Neural cell (in vitro differentiated cells): Measurements from ENCODE around the gene RNF213. TPM values are rescaled to one million over a fixed set of nuclear protein-coding genes. Genes with fewer than 3 reads are reported as not detected.

ENCODE experiments used
- H2AFZ ChIP-seq: fragments of 200-600, 300-800 bp; sonication (generic), shearing (Covaris generic); 2 replicates; pipeline ENCODE4 v1.6.0; 2014; ENCODE audit warnings: low read depth, mild to moderate bottlenecking, antibody characterized with exemption, low read length, moderate library complexity
- H3F3A ChIP-seq: fragments of 200-600 bp; shearing (Covaris generic); 2 replicates; pipeline ENCODE4 v1.6.1; 2016; ENCODE audit warnings: mild to moderate bottlenecking, moderate library complexity, mixed read lengths, antibody characterized with exemption, low read length; ENCODE audit not compliant: insufficient read depth, poor library complexity, severe bottlenecking
- H3K27ac ChIP-seq: fragments of 200-600, 300-800 bp; sonication (generic), shearing (Covaris generic); 2 replicates; pipeline ENCODE4 v1.5.1; 2014; ENCODE audit warnings: mild to moderate bottlenecking, low read length, moderate library complexity
- H3K27me3 ChIP-seq: fragments of 300-800, 200-600 bp; sonication (generic), shearing (Covaris generic); 2 replicates; pipeline ENCODE4 v1.6.0; 2014; ENCODE audit warnings: mild to moderate bottlenecking, low read depth, low read length, moderate library complexity; ENCODE audit not compliant: insufficient read depth
- H3K36me3 ChIP-seq: fragments of 300-800, 200-600 bp; sonication (generic), shearing (Covaris generic); 2 replicates; pipeline ENCODE4 v1.5.1; 2014; ENCODE audit warnings: mild to moderate bottlenecking, antibody characterized with exemption, low read length, moderate library complexity; ENCODE audit not compliant: insufficient read depth
- H3K4me2 ChIP-seq: fragments of 300-800, 200-600 bp; sonication (generic), shearing (Covaris generic); 2 replicates; pipeline ENCODE4 v1.6.0; 2014; ENCODE audit warnings: mild to moderate bottlenecking, low read length
- H3K4me3 ChIP-seq: fragments of 300-800, 200-600 bp; sonication (generic), shearing (Covaris generic); 2 replicates; pipeline ENCODE4 v1.5.1; 2014; ENCODE audit warnings: mild to moderate bottlenecking, low read length, moderate library complexity
- H3K79me2 ChIP-seq: fragments of 200-600 bp; shearing (Covaris generic); replicated peaks from 2 replicates; pipeline ENCODE4 v1.6.0; 2014; ENCODE audit warnings: mild to moderate bottlenecking, low read length, moderate library complexity; ENCODE audit not compliant: insufficient read depth
- H3K9ac ChIP-seq: fragments of 300-800, 200-600 bp; sonication (generic), shearing (Covaris generic); 2 replicates; pipeline ENCODE4 v1.6.1; 2016; ENCODE audit warnings: mild to moderate bottlenecking, low read length, mixed read lengths
- H3K9me2 ChIP-seq: fragments of 200-600 bp; shearing (Covaris generic); 2 replicates; pipeline ENCODE4 v1.6.1; 2016; ENCODE audit warnings: mild to moderate bottlenecking, low read length, mixed read lengths; ENCODE audit not compliant: insufficient read depth
- H3K9me3 ChIP-seq: fragments of 200-600, 300-800 bp; sonication (generic), shearing (Covaris generic); 2 replicates; pipeline ENCODE4 v1.6.1; 2016; ENCODE audit warnings: mild to moderate bottlenecking, mixed run types, low read length, moderate library complexity, mixed read lengths
- H4K20me1 ChIP-seq: fragments of 200-600 bp; shearing (Covaris generic); 2 replicates; pipeline ENCODE4 v1.6.1; 2016; ENCODE audit warnings: mild to moderate bottlenecking, mixed run types; ENCODE audit not compliant: insufficient read depth
- EP300 ChIP-seq: fragments of 450-650 bp; conservative IDR thresholded peaks from 2 replicates; pipeline ENCODE4 v1.6.1; 2014; ENCODE audit warnings: antibody characterized with exemption, mild to moderate bottlenecking, moderate library complexity; ENCODE audit not compliant: poor library complexity, severe bottlenecking
- EZH2 ChIP-seq: fragments of 200-600, 300-800 bp; shearing (Covaris generic), sonication (generic); IDR thresholded peaks from 2 replicates; pipeline ENCODE4 v1.6.1; 2014; ENCODE audit warnings: antibody characterized with exemption, low read length, borderline replicate concordance, mild to moderate bottlenecking; ENCODE audit not compliant: insufficient read depth, poor library complexity, severe bottlenecking
- MXI1 ChIP-seq: fragments of 450-650 bp; conservative IDR thresholded peaks from 2 replicates; pipeline ENCODE4 v1.6.1; 2014; ENCODE audit warnings: antibody characterized with exemption, mild to moderate bottlenecking; ENCODE audit not compliant: poor library complexity, severe bottlenecking
- POLR2AphosphoS5 ChIP-seq: IDR thresholded peaks from 2 replicates; pipeline ENCODE4 v1.6.1; 2012
- RAD21 ChIP-seq: fragments of 450-650 bp; conservative IDR thresholded peaks from 2 replicates; pipeline ENCODE4 v1.6.1; 2014; ENCODE audit warnings: antibody characterized with exemption, mild to moderate bottlenecking, moderate library complexity
- SMC3 ChIP-seq: fragments of 450-650 bp; conservative IDR thresholded peaks from 2 replicates; pipeline ENCODE4 v1.6.1; 2014; ENCODE audit warnings: antibody characterized with exemption, mild to moderate bottlenecking, moderate library complexity; ENCODE audit not compliant: poor library complexity
- TAF1 ChIP-seq: IDR thresholded peaks from 2 replicates; pipeline ENCODE4 v1.6.1; 2012; ENCODE audit warnings: low read depth
- polyA plus RNA-seq: library from polyadenylated mRNA; depleted of rRNA; stranded (reverse); fragments of >200 nt; gene quantifications from 2 replicates; pipeline ENCODE4 v1.2.3, GENCODE V29; 2014
- TF ChIP-seq, protein P1 (sequence below): fragments of 450-650 bp; IDR thresholded peaks from 2 replicates; pipeline ENCODE4 v1.5.1; 2014; ENCODE audit warnings: antibody characterized with exemption, mild to moderate bottlenecking, moderate library complexity; ENCODE audit not compliant: poor library complexity, severe bottlenecking
- TF ChIP-seq, protein P2 (sequence below): IDR thresholded peaks from 2 replicates; pipeline ENCODE4 v1.6.1; 2012; ENCODE audit warnings: borderline replicate concordance

RNF213 gene
- polyA plus RNA-seq, 1 donor from 2014 or later, result 1.5 TPM

GRCh38 chr17:80294653-80295052, 34.0 kb downstream of the RNF213 start:
- Histone ChIP-seq H3K79me2 (no peaks in the 10 kb centered on the region), H3K36me3 (no peaks in the 10 kb centered on the region), H3K9ac (no peak overlapping the region), H3F3A (no peaks in the 10 kb centered on the region), H3K4me3 (no peak overlapping the region), H4K20me1 (no peaks in the 10 kb centered on the region), H3K9me3 (no peaks in the 10 kb centered on the region), H3K9me2 (no peaks in the 10 kb centered on the region), H2AFZ (no peak overlapping the region), H3K27me3 (no peaks in the 10 kb centered on the region), H3K4me2 (no peak overlapping the region), H3K27ac (no peak overlapping the region)
- TF ChIP-seq, protein P1, sequence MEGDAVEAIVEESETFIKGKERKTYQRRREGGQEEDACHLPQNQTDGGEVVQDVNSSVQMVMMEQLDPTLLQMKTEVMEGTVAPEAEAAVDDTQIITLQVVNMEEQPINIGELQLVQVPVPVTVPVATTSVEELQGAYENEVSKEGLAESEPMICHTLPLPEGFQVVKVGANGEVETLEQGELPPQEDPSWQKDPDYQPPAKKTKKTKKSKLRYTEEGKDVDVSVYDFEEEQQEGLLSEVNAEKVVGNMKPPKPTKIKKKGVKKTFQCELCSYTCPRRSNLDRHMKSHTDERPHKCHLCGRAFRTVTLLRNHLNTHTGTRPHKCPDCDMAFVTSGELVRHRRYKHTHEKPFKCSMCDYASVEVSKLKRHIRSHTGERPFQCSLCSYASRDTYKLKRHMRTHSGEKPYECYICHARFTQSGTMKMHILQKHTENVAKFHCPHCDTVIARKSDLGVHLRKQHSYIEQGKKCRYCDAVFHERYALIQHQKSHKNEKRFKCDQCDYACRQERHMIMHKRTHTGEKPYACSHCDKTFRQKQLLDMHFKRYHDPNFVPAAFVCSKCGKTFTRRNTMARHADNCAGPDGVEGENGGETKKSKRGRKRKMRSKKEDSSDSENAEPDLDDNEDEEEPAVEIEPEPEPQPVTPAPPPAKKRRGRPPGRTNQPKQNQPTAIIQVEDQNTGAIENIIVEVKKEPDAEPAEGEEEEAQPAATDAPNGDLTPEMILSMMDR, result no peak
- no peak for TF ChIP-seq POLR2AphosphoS5
- TF ChIP-seq RAD21, result no peak
- TF ChIP-seq MXI1, result no peak
- TF ChIP-seq, protein P2, sequence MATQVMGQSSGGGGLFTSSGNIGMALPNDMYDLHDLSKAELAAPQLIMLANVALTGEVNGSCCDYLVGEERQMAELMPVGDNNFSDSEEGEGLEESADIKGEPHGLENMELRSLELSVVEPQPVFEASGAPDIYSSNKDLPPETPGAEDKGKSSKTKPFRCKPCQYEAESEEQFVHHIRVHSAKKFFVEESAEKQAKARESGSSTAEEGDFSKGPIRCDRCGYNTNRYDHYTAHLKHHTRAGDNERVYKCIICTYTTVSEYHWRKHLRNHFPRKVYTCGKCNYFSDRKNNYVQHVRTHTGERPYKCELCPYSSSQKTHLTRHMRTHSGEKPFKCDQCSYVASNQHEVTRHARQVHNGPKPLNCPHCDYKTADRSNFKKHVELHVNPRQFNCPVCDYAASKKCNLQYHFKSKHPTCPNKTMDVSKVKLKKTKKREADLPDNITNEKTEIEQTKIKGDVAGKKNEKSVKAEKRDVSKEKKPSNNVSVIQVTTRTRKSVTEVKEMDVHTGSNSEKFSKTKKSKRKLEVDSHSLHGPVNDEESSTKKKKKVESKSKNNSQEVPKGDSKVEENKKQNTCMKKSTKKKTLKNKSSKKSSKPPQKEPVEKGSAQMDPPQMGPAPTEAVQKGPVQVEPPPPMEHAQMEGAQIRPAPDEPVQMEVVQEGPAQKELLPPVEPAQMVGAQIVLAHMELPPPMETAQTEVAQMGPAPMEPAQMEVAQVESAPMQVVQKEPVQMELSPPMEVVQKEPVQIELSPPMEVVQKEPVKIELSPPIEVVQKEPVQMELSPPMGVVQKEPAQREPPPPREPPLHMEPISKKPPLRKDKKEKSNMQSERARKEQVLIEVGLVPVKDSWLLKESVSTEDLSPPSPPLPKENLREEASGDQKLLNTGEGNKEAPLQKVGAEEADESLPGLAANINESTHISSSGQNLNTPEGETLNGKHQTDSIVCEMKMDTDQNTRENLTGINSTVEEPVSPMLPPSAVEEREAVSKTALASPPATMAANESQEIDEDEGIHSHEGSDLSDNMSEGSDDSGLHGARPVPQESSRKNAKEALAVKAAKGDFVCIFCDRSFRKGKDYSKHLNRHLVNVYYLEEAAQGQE, result no peak
- no peak for TF ChIP-seq EZH2
- TF ChIP-seq TAF1, result no peak
- no peak for TF ChIP-seq SMC3
- TF ChIP-seq EP300, result no peak

GRCh38 chr17:80295146-80295545, 34.5 kb downstream of the RNF213 start:
- no peak overlapping the region for H2AFZ ChIP-seq
- no peak for TF ChIP-seq RAD21
- TF ChIP-seq SMC3, result no peak
- no peak for TF ChIP-seq EP300
- TF ChIP-seq POLR2AphosphoS5, result no peak
- no peak for TF ChIP-seq EZH2
- no peak for TF ChIP-seq MXI1
- TF ChIP-seq, protein P1, result no peak
- TF ChIP-seq TAF1, result no peak
- TF ChIP-seq, protein P2, result no peak
- H3K9me3 ChIP-seq, result no peaks in the 10 kb centered on the region
- no peaks in the 10 kb centered on the region for H3F3A ChIP-seq
- H3K4me3 ChIP-seq, result no peak overlapping the region
- no peaks in the 10 kb centered on the region for H3K27me3 ChIP-seq
- H3K4me2 ChIP-seq, result no peak overlapping the region
- no peaks in the 10 kb centered on the region for H3K36me3 ChIP-seq
- H4K20me1 ChIP-seq, result no peaks in the 10 kb centered on the region
- no peak overlapping the region for H3K9ac ChIP-seq
- no peak overlapping the region for H3K27ac ChIP-seq
- no peaks in the 10 kb centered on the region for H3K79me2 ChIP-seq
- H3K9me2 ChIP-seq, result no peaks in the 10 kb centered on the region
